Measurements from ENCODE around the gene OPHN1.

Gene OPHN1

DNA sequence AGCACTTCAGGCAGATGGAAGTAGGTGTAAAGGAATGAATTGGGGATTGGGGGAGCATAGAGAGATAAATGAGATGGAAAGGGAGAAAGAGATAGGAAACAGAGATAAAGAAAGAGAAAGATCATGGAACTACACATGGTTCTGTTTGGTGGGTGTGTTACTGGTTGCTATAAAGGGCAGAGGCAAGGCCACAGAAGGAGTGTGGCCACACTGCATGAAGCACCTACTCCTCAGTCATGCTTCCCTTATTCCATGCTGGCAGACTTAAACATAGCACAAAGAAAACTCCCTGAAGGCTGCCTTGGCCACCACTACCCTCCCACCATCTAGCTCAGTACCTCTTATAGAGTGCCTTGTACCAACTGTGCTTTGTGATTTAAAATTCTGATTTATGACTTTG is 56.9 kb downstream of the OPHN1 start:
- Histone ChIP-seq H3K9me3 (ENCODE audit: control insufficient read depth, low read length) (no peaks in the 10 kb centered on the region), H3K27ac (ENCODE audit: insufficient read depth, low read depth, low read length, poor library complexity, severe bottlenecking) (no peak overlapping the region), H3K36me3 (ENCODE audit: control insufficient read depth, insufficient read depth, low read length) (no peaks in the 10 kb centered on the region), H3K4me1 (ENCODE audit: control insufficient read depth, insufficient read depth, low read length) (no peaks in the 10 kb centered on the region), H3K27me3 (ENCODE audit: control insufficient read depth, insufficient read depth, low read length, poor library complexity, severe bottlenecking) (no peaks in the 10 kb centered on the region), H3K4me3 (ENCODE audit: insufficient read depth, low read depth, low read length) (no peak overlapping the region)

- no peaks in the 10 kb centered on the region for H3K27me3 ChIP-seq (ENCODE audit: control insufficient read depth, insufficient read depth, low read length, poor library complexity, severe bottlenecking)
- no peak overlapping the region for H3K4me3 ChIP-seq (ENCODE audit: insufficient read depth, low read depth, low read length)
- H3K9me3 ChIP-seq (ENCODE audit: control insufficient read depth, low read length), result no peaks in the 10 kb centered on the region
- no peaks in the 10 kb centered on the region for H3K36me3 ChIP-seq (ENCODE audit: control insufficient read depth, insufficient read depth, low read length)
- H3K4me1 ChIP-seq (ENCODE audit: control insufficient read depth, insufficient read depth, low read length), result no peaks in the 10 kb centered on the region
- WGBS, 2 experiments, result 100% methylated on average over 1 of the region's 2 CpGs; no CpG with 5 or more reads in 1 of the 2 experiments
- no peak overlapping the region for H3K27ac ChIP-seq (ENCODE audit: insufficient read depth, low read depth, low read length, poor library complexity, severe bottlenecking)
Observed at GRCh38 chrX:68375803-68376202, 57.5 kb downstream of the OPHN1 start.

DNA sequence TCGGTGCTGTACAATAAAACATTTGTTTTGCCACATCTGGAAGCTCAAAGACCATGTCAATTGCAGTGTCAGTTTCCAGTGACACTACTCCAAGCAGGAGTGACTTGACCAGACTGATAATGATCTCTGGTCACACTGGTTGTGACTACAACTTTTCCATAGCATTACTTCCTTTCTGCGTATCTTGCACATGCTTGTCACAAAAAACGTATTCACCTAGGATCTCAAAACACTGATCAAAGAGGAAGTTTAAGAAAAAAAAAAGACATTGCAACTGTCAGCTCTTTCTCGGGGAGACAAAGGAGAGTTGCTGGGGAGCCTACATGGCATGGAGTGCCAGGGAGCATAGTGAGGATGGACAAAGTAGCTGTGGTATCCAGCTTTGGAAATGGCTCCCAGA is 60.6 kb downstream of the OPHN1 start:
- no peak overlapping the region for H3K27ac ChIP-seq (ENCODE audit: insufficient read depth, low read depth, low read length, poor library complexity, severe bottlenecking)
- WGBS, 2 experiments, result 93 to 96% methylated on average over 4 of the region's 4 CpGs
- no peaks in the 10 kb centered on the region for H3K9me3 ChIP-seq (ENCODE audit: control insufficient read depth, low read length)

DNA sequence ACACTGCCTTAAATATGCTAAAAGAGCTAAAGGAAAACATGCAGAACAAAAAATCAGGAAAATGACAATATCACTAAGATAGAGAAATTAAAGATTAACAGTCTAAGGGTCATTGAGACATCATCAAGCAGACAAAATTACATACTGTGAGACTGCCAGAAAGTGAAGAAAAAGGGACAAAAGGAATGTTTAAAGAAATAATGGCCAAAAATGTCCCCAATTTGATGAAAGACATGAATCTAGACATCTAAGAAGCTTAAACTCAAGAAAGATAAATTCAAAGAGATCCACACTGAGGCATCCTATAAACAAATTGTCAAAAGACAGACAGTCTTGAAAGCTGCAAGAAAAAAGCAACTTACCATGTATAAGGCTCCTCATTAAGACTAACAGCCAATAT is 63.7 kb downstream of the OPHN1 start:
- Histone ChIP-seq H3K27me3 (ENCODE audit: control insufficient read depth, insufficient read depth, low read length, poor library complexity, severe bottlenecking) (no peaks in the 10 kb centered on the region), H3K4me1 (ENCODE audit: control insufficient read depth, insufficient read depth, low read length) (no peaks in the 10 kb centered on the region), H3K36me3 (ENCODE audit: control insufficient read depth, insufficient read depth, low read length) (no peaks in the 10 kb centered on the region), H3K4me3 (ENCODE audit: insufficient read depth, low read depth, low read length) (no peak overlapping the region), H3K27ac (ENCODE audit: insufficient read depth, low read depth, low read length, poor library complexity, severe bottlenecking) (no peak overlapping the region), H3K9me3 (ENCODE audit: control insufficient read depth, low read length) (no peaks in the 10 kb centered on the region)

More for the DNA sequence above, 60.6 kb downstream of the OPHN1 start:
- Histone ChIP-seq H3K4me3 (ENCODE audit: insufficient read depth, low read depth, low read length) (no peak overlapping the region), H3K4me1 (ENCODE audit: control insufficient read depth, insufficient read depth, low read length) (no peaks in the 10 kb centered on the region), H3K27me3 (ENCODE audit: control insufficient read depth, insufficient read depth, low read length, poor library complexity, severe bottlenecking) (no peaks in the 10 kb centered on the region), H3K36me3 (ENCODE audit: control insufficient read depth, insufficient read depth, low read length) (no peaks in the 10 kb centered on the region)

DNA sequence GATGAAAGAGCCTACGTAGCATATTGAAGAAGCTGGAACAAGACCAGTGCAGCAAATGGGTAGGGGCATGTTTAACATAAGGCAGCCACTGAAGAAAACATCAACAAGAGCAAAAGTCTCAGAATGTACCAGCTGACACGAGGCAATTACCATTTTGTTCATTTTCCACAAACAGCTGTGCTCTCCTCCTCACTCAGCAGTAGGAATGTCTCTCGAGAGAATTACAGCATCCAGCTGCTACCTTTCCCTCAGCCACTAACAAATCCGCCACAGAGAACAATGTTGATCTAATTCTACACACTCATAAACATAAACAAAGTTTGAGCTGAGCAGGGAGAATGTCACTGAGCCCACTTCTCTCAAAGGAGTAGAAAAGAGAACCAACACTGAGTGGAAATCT is 68.0 kb downstream of the OPHN1 start:
- no peaks in the 10 kb centered on the region for H3K9me3 ChIP-seq (ENCODE audit: control insufficient read depth, low read length)
- no peaks in the 10 kb centered on the region for H3K27me3 ChIP-seq (ENCODE audit: control insufficient read depth, insufficient read depth, low read length, poor library complexity, severe bottlenecking)
- H3K27ac ChIP-seq (ENCODE audit: insufficient read depth, low read depth, low read length, poor library complexity, severe bottlenecking), result no peak overlapping the region

GRCh38 chrX:68363984-68364383 is 69.3 kb downstream of the OPHN1 start:
- Histone ChIP-seq H3K4me1 (ENCODE audit: control insufficient read depth, insufficient read depth, low read length) (no peaks in the 10 kb centered on the region), H3K9me3 (ENCODE audit: control insufficient read depth, low read length) (no peaks in the 10 kb centered on the region), H3K4me3 (ENCODE audit: insufficient read depth, low read depth, low read length) (no peak overlapping the region), H3K27me3 (ENCODE audit: control insufficient read depth, insufficient read depth, low read length, poor library complexity, severe bottlenecking) (no peaks in the 10 kb centered on the region), H3K36me3 (ENCODE audit: control insufficient read depth, insufficient read depth, low read length) (no peaks in the 10 kb centered on the region), H3K27ac (ENCODE audit: insufficient read depth, low read depth, low read length, poor library complexity, severe bottlenecking) (no peak overlapping the region)
- 96% methylated on average over 2 of the region's 2 CpGs for WGBS, 2 experiments

More for the DNA sequence above, 68.0 kb downstream of the OPHN1 start:
- no peaks in the 10 kb centered on the region for H3K36me3 ChIP-seq (ENCODE audit: control insufficient read depth, insufficient read depth, low read length)
- WGBS, 2 experiments, result 85 to 89% methylated on average over 4 of the region's 4 CpGs
- no peaks in the 10 kb centered on the region for H3K4me1 ChIP-seq (ENCODE audit: control insufficient read depth, insufficient read depth, low read length)
- H3K4me3 ChIP-seq (ENCODE audit: insufficient read depth, low read depth, low read length), result no peak overlapping the region

DNA sequence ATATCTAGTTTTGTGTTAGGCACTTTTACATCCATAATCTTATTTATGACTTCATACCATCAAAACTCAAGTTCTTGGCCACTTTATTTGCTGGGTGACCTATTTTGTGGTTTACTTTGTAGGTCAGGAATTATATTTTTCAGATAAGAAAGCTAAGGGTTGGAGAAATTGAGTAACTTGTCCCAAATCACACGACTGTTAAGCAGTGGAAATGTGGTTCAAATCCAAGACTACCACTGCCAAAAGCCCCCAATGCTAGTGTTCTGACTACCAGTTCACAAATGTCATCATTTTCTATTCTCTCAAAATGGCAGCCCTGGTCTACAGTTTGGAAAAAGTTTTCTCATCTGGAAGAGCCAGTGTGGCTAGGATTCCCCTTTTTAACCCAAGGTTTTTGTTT is 74.6 kb downstream of the OPHN1 start:
- Histone ChIP-seq H3K4me1 (ENCODE audit: control insufficient read depth, insufficient read depth, low read length) (no peaks in the 10 kb centered on the region), H3K9me3 (ENCODE audit: control insufficient read depth, low read length) (no peaks in the 10 kb centered on the region), H3K27ac (ENCODE audit: insufficient read depth, low read depth, low read length, poor library complexity, severe bottlenecking) (no peak overlapping the region), H3K27me3 (ENCODE audit: control insufficient read depth, insufficient read depth, low read length, poor library complexity, severe bottlenecking) (no peaks in the 10 kb centered on the region), H3K36me3 (ENCODE audit: control insufficient read depth, insufficient read depth, low read length) (no peaks in the 10 kb centered on the region), H3K4me3 (ENCODE audit: insufficient read depth, low read depth, low read length) (no peak overlapping the region)
- WGBS, 2 experiments, result 73 to 92% methylated on average over 1 of the region's 1 CpG

DNA sequence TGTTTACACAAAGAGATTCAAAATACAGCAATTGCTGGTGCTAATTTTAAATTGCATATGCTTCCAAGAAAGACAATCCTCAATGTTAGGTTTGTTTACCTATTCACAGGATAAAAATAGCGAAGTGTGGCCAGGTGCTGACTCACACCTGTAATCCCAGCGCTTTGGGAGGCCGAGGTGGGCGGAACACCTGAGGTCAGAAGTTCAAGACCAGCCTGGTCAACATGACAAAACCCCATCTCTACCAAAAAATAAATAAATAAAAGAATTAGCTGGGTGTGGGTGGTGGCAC is 77.7 kb downstream of the OPHN1 start:
- 77 to 81% methylated on average over 4 of the region's 4 CpGs for WGBS, 2 experiments
- H3K27me3 ChIP-seq (ENCODE audit: control insufficient read depth, insufficient read depth, low read length, poor library complexity, severe bottlenecking), result no peaks in the 10 kb centered on the region
- no peaks in the 10 kb centered on the region for H3K36me3 ChIP-seq (ENCODE audit: control insufficient read depth, insufficient read depth, low read length)
- H3K9me3 ChIP-seq (ENCODE audit: control insufficient read depth, low read length), result no peaks in the 10 kb centered on the region
- no peak overlapping the region for H3K4me3 ChIP-seq (ENCODE audit: insufficient read depth, low read depth, low read length)
- H3K4me1 ChIP-seq (ENCODE audit: control insufficient read depth, insufficient read depth, low read length), result no peaks in the 10 kb centered on the region
- H3K27ac ChIP-seq (ENCODE audit: insufficient read depth, low read depth, low read length, poor library complexity, severe bottlenecking), result no peak overlapping the region

GRCh38 chrX:68354879-68355628 is 78.2 kb downstream of the OPHN1 start:
- no peaks in the 10 kb centered on the region for H3K4me1 ChIP-seq (ENCODE audit: control insufficient read depth, insufficient read depth, low read length)
- H3K4me3 ChIP-seq (ENCODE audit: insufficient read depth, low read depth, low read length), result no peak overlapping the region
- H3K9me3 ChIP-seq (ENCODE audit: control insufficient read depth, low read length), result no peaks in the 10 kb centered on the region
- 92 to 100% methylated on average over 1 to 3 of the region's 3 CpGs for WGBS, 2 experiments
- H3K27ac ChIP-seq (ENCODE audit: insufficient read depth, low read depth, low read length, poor library complexity, severe bottlenecking), result no peak overlapping the region
- no peaks in the 10 kb centered on the region for H3K36me3 ChIP-seq (ENCODE audit: control insufficient read depth, insufficient read depth, low read length)
- H3K27me3 ChIP-seq (ENCODE audit: control insufficient read depth, insufficient read depth, low read length, poor library complexity, severe bottlenecking), result no peaks in the 10 kb centered on the region

- Histone ChIP-seq H3K36me3 (ENCODE audit: control insufficient read depth, insufficient read depth, low read length) (no peaks in the 10 kb centered on the region), H3K4me1 (ENCODE audit: control insufficient read depth, insufficient read depth, low read length) (no peaks in the 10 kb centered on the region), H3K27ac (ENCODE audit: insufficient read depth, low read depth, low read length, poor library complexity, severe bottlenecking) (no peak overlapping the region), H3K9me3 (ENCODE audit: control insufficient read depth, low read length) (no peaks in the 10 kb centered on the region), H3K27me3 (ENCODE audit: control insufficient read depth, insufficient read depth, low read length, poor library complexity, severe bottlenecking) (no peaks in the 10 kb centered on the region), H3K4me3 (ENCODE audit: insufficient read depth, low read depth, low read length) (no peak overlapping the region)
- WGBS, 2 experiments, result 86 to 89% methylated on average over 1 of the region's 1 CpG
Observed at GRCh38 chrX:68345025-68345424, 88.3 kb downstream of the OPHN1 start.

- WGBS, 2 experiments, result 90 to 98% methylated on average over 3 of the region's 3 CpGs
- Histone ChIP-seq H3K27ac (ENCODE audit: insufficient read depth, low read depth, low read length, poor library complexity, severe bottlenecking) (no peak overlapping the region), H3K4me3 (ENCODE audit: insufficient read depth, low read depth, low read length) (no peak overlapping the region), H3K36me3 (ENCODE audit: control insufficient read depth, insufficient read depth, low read length) (no peaks in the 10 kb centered on the region), H3K9me3 (ENCODE audit: control insufficient read depth, low read length) (no peaks in the 10 kb centered on the region), H3K4me1 (ENCODE audit: control insufficient read depth, insufficient read depth, low read length) (no peaks in the 10 kb centered on the region), H3K27me3 (ENCODE audit: control insufficient read depth, insufficient read depth, low read length, poor library complexity, severe bottlenecking) (no peaks in the 10 kb centered on the region)
Observed at GRCh38 chrX:68343551-68343950, 89.7 kb downstream of the OPHN1 start.
